Measurements from ENCODE around the gene ESPN. TPM values are rescaled to one million over a fixed set of nuclear protein-coding genes. Genes with fewer than 3 reads are reported as not detected.

Gene ESPN
- total and polyA plus RNA-seq, 2 of the 8 experiments (the other 6 are each of a cell fraction or from before 2014, with no cell fraction given), result 5.2 to 16.3 TPM

- TF ChIP-seq BRCA1 (IDR thresholded peaks at IDR 0.05; ENCODE audit: low read depth, low read length), result no peak
Measured at GRCh38 chr1:6498576-6499111, 74.1 kb downstream of the ESPN start (continued).

Measured in H1 (cell line).